GM23338 (cell line): ENCODE data around the gene CD44.

ENCODE experiments used
- CREB1 ChIP-seq: fragments of 250-450 bp; sonication (Bioruptor Pico); IDR thresholded peaks from 2 replicates; pipeline ENCODE4 v1.5.0; 2020; ENCODE audit warnings: low read depth, mild to moderate bottlenecking, moderate library complexity
- TF ChIP-seq, protein P1 (sequence below), 2 experiments: fragments of 200-600 bp in 1 of 2; sonication (generic) in 1 of 2; conservative IDR thresholded peaks; 2 replicates each; pipeline versions ENCODE4 v1.5.1 to v1.6.1; 2016 to 2017; ENCODE audit warnings: antibody characterized with exemption in 2 of 2, low read depth in 2 of 2, mild to moderate bottlenecking in 2 of 2, moderate library complexity in 1 of 2

- TF ChIP-seq, protein P1, sequence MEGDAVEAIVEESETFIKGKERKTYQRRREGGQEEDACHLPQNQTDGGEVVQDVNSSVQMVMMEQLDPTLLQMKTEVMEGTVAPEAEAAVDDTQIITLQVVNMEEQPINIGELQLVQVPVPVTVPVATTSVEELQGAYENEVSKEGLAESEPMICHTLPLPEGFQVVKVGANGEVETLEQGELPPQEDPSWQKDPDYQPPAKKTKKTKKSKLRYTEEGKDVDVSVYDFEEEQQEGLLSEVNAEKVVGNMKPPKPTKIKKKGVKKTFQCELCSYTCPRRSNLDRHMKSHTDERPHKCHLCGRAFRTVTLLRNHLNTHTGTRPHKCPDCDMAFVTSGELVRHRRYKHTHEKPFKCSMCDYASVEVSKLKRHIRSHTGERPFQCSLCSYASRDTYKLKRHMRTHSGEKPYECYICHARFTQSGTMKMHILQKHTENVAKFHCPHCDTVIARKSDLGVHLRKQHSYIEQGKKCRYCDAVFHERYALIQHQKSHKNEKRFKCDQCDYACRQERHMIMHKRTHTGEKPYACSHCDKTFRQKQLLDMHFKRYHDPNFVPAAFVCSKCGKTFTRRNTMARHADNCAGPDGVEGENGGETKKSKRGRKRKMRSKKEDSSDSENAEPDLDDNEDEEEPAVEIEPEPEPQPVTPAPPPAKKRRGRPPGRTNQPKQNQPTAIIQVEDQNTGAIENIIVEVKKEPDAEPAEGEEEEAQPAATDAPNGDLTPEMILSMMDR (conservative IDR thresholded peaks at IDR 0.05; ENCODE audit: low read depth in 2 of 2), result no peak
- no peak for TF ChIP-seq CREB1 (CRISPR knock-in tag)
Measured at GRCh38 chr11:35193767-35194166, 54.8 kb downstream of the CD44 start.
